H1 (cell line): ENCODE results near the gene FGFR2. TPM values are rescaled to one million over a fixed set of nuclear protein-coding genes. Genes with fewer than 3 reads are reported as not detected.

Experiments
- CTCF ChIA-PET: fragments of 300-600 bp; sonication (Branson Sonifier 250); formaldehyde crosslinking; loops from one replicate; lab custom pipeline; 2021; ENCODE audit not compliant: partially characterized antibody; lab: Charles Lee
- POLR2A ChIA-PET: fragments of 300-600 bp; sonication (Branson Sonifier 250); formaldehyde crosslinking; loops from one replicate; lab custom pipeline; 2021; ENCODE audit warnings: inconsistent platforms; ENCODE audit not compliant: partially characterized antibody; lab: Charles Lee
- DNase-seq, 2 experiments: peaks; one replicate each; pipeline versions ENCODE4 v3.0.0 to v3.0.0-alpha.2; 2010 to 2022; ENCODE audit warnings: low spot score in 2 of 2, low read depth in 1 of 2, mixed read lengths in 1 of 2
- FAIRE-seq: peaks from 2 replicates; lab custom pipeline; 2011; peaks lifted over from hg19 to GRCh38; lab: Jason Lieb, UNC
- H2AFZ ChIP-seq: 2 replicates; pipeline ENCODE4 v1.8.1; 2012; ENCODE audit warnings: low read length, inconsistent platforms
- H2AK5ac ChIP-seq: 2 replicates; pipeline ENCODE4 v1.6.1; 2013; ENCODE audit warnings: low read depth, low read length
- H2BK120ac ChIP-seq: replicated peaks from 2 replicates; pipeline ENCODE3; 2013; ENCODE audit warnings: low read depth, low read length, inconsistent platforms
- H2BK12ac ChIP-seq: 2 replicates; pipeline ENCODE4 v1.6.1; 2013; ENCODE audit warnings: low read depth, low read length
- H2BK15ac ChIP-seq: 2 replicates; pipeline ENCODE4 v1.6.1; 2013; ENCODE audit warnings: low read length
- H2BK20ac ChIP-seq: 2 replicates; pipeline ENCODE4 v1.6.1; 2013; ENCODE audit warnings: low read length
- H2BK5ac ChIP-seq: 2 replicates; pipeline ENCODE4 v1.6.1; 2013; ENCODE audit warnings: low read depth, low read length
- H3K14ac ChIP-seq: 2 replicates; pipeline ENCODE4 v1.6.1; 2013; ENCODE audit warnings: inconsistent platforms; ENCODE audit not compliant: insufficient read length
- H3K18ac ChIP-seq: 2 replicates; pipeline ENCODE4 v1.6.1; 2013; ENCODE audit warnings: low read length; ENCODE audit errors: extremely low read depth
- H3K23ac ChIP-seq: 2 replicates; pipeline ENCODE4 v1.6.1; 2013; ENCODE audit warnings: inconsistent platforms; ENCODE audit not compliant: insufficient read length
- H3K23me2 ChIP-seq: 2 replicates; pipeline ENCODE4 v1.6.1; 2013; ENCODE audit warnings: low read depth, low read length
- H3K27ac ChIP-seq: 2 replicates; pipeline ENCODE4 v1.6.1; 2011; ENCODE audit warnings: low read depth, low read length, inconsistent platforms
- H3K27me3 ChIP-seq, 4 experiments: replicated peaks in 1 of 4; 1 replicate in 1 of 4; 2 replicates in 3 of 4; pipeline versions ENCODE4 v1.6.1 to v1.8.1; 2011 to 2013; ENCODE audit warnings: low read length in 3 of 4, mild to moderate bottlenecking in 3 of 4, inconsistent platforms in 2 of 4, mixed read lengths in 2 of 4, moderate library complexity in 1 of 4; ENCODE audit not compliant: control insufficient read depth in 3 of 4, insufficient read depth in 3 of 4; ENCODE audit errors: extremely low read depth in 1 of 4
- H3K36me3 ChIP-seq, 4 experiments: 2 replicates each; pipeline versions ENCODE4 v1.6.1 to v1.8.1; 2011 to 2013; ENCODE audit warnings: mild to moderate bottlenecking in 4 of 4, low read length in 3 of 4, moderate library complexity in 2 of 4, control low read depth in 1 of 4, inconsistent platforms in 1 of 4; ENCODE audit not compliant: insufficient read depth in 4 of 4, control insufficient read depth in 2 of 4
- H3K4ac ChIP-seq: replicated peaks from 2 replicates; pipeline ENCODE3; 2013; ENCODE audit warnings: low read length, low read depth, mixed read lengths, inconsistent platforms; ENCODE audit not compliant: insufficient read length
- H3K4me1 ChIP-seq, 4 experiments: replicated peaks in 1 of 4; 1 replicate in 1 of 4; 2 replicates in 3 of 4; pipeline versions ENCODE4 v1.6.1 to v1.8.1; 2011 to 2013; ENCODE audit warnings: low read length in 3 of 4, inconsistent platforms in 2 of 4, mixed read lengths in 1 of 4; ENCODE audit not compliant: insufficient read depth in 4 of 4, control insufficient read depth in 3 of 4
- H3K4me2 ChIP-seq, 2 experiments: 2 replicates each; pipeline versions ENCODE4 v1.6.1 to v1.8.1; 2011 to 2013; ENCODE audit warnings: low read depth in 2 of 2, low read length in 2 of 2, control low read depth in 1 of 2, inconsistent platforms in 1 of 2, mild to moderate bottlenecking in 1 of 2; ENCODE audit not compliant: insufficient read depth in 1 of 2
- H3K4me3 ChIP-seq, 4 experiments: fragments of 200-600, 300-600 bp in 1 of 4; sonication (generic), shearing (Covaris generic), sonication (Bioruptor Twin) in 1 of 4; 2 replicates each; pipeline versions ENCODE4 v1.5.1 to v1.8.1; 2011 to 2016; ENCODE audit warnings: low read length in 4 of 4, low read depth in 3 of 4, control low read depth in 2 of 4, inconsistent platforms in 2 of 4, mild to moderate bottlenecking in 2 of 4, mixed read lengths in 1 of 4, moderate library complexity in 1 of 4; ENCODE audit not compliant: insufficient read depth in 2 of 4; ENCODE audit errors: extremely low read depth in 1 of 4
- H3K56ac ChIP-seq: replicated peaks from 2 replicates; pipeline ENCODE3; 2013; ENCODE audit warnings: low read depth, mild to moderate bottlenecking, mixed read lengths, low read length, inconsistent platforms; ENCODE audit not compliant: insufficient read length
- H3K79me1 ChIP-seq: 2 replicates; pipeline ENCODE4 v1.6.1; 2013; ENCODE audit warnings: low read depth, low read length, control low read depth
- H3K79me2 ChIP-seq, 2 experiments: 2 replicates each; pipeline versions ENCODE4 v1.6.1 to v1.8.1; 2012 to 2013; ENCODE audit warnings: low read length in 2 of 2, mild to moderate bottlenecking in 2 of 2, inconsistent platforms in 1 of 2; ENCODE audit not compliant: insufficient read depth in 2 of 2, control insufficient read depth in 1 of 2
- H3K9ac ChIP-seq, 4 experiments: replicated peaks in 1 of 4; 1 replicate in 1 of 4; 2 replicates in 3 of 4; pipeline versions ENCODE4 v1.6.1 to v1.8.1; 2011 to 2013; ENCODE audit warnings: low read depth in 3 of 4, low read length in 3 of 4, control low read depth in 2 of 4, mild to moderate bottlenecking in 2 of 4, moderate library complexity in 2 of 4, inconsistent platforms in 1 of 4; ENCODE audit errors: extremely low read depth in 1 of 4
- H3K9me3 ChIP-seq, 2 experiments: 2 replicates each; pipeline versions ENCODE4 v1.6.1 to v1.8.1; 2012 to 2013; ENCODE audit warnings: mild to moderate bottlenecking in 2 of 2, moderate library complexity in 2 of 2, control low read depth in 1 of 2, inconsistent platforms in 1 of 2, low read depth in 1 of 2, low read length in 1 of 2, mixed read lengths in 1 of 2; ENCODE audit not compliant: insufficient read depth in 2 of 2
- H4K20me1 ChIP-seq, 2 experiments: replicated peaks in 1 of 2; 2 replicates each; pipeline versions ENCODE3 to v1.8.1; 2011 to 2013; ENCODE audit warnings: inconsistent platforms in 2 of 2, low read length in 2 of 2, mild to moderate bottlenecking in 1 of 2; ENCODE audit not compliant: insufficient read depth in 2 of 2, control insufficient read depth in 1 of 2
- H4K5ac ChIP-seq: 2 replicates; pipeline ENCODE4 v1.6.1; 2013; ENCODE audit warnings: low read length, low read depth, mixed read lengths, inconsistent platforms; ENCODE audit not compliant: insufficient read length
- H4K8ac ChIP-seq: 2 replicates; pipeline ENCODE4 v1.8.0; 2013; ENCODE audit warnings: mild to moderate bottlenecking, moderate library complexity, low read length, inconsistent platforms; ENCODE audit not compliant: insufficient read depth; ENCODE audit errors: extremely low read depth
- H4K91ac ChIP-seq: replicated peaks from 2 replicates; pipeline ENCODE3; 2013; ENCODE audit warnings: low read length, mixed read lengths, inconsistent platforms; ENCODE audit not compliant: insufficient read length
- POLR2A ChIP-seq, 2 experiments: IDR thresholded peaks; 1 replicate in 1 of 2; 2 replicates in 1 of 2; pipeline ENCODE4 v1.6.1; 2011; ENCODE audit warnings: low read depth in 2 of 2, low read length in 2 of 2, mild to moderate bottlenecking in 2 of 2; ENCODE audit errors: control extremely low read depth in 1 of 2
- WGBS, 2 experiments: shearing (Covaris generic) in 1 of 2; methylation state at CpG; one replicate each; pipeline versions ENCODE4 v1.1.6 to v1.1.7; 2013 to 2015; ENCODE audit warnings: low lambda C conversion rate in 2 of 2, mixed read lengths in 2 of 2, inconsistent platforms in 1 of 2, low coverage in 1 of 2, missing lambda C conversion rate in 1 of 2; ENCODE audit not compliant: insufficient replicate concordance in 2 of 2, insufficient coverage in 1 of 2, insufficient read length in 1 of 2; ENCODE audit errors: extremely low coverage in 1 of 2, missing lambda C conversion rate in 1 of 2; 5-methylcytosine and 5-hydroxymethylcytosine counted together
- polyA plus RNA-seq, 7 experiments: library from polyadenylated mRNA; depleted of rRNA in 3 of 7; stranded (reverse) in 5 of 7; unstranded in 2 of 7; fragments of >200 nt in 5 of 7; fragments of 200-250 nt in 2 of 7; gene quantifications; 1 replicate in 5 of 7; 2 replicates in 1 of 7; 4 replicates in 1 of 7; pipeline versions ENCODE4 v1.2.1 to v1.2.3, GENCODE V29; 2011 to 2013; ENCODE audit warnings: missing spikeins in 2 of 7, mixed read lengths in 2 of 7
- total RNA-seq: library from RNA; stranded (reverse); fragmentation: NEBNext Ultra II Directional; extraction: Animal tissue kit (Norgen Biotek cat#: 25700); gene quantifications from 2 replicates; pipeline ENCODE4 v1.2.1, GENCODE V29; 2021

Gene FGFR2
- total and polyA plus RNA-seq, 2 of the 8 experiments (the other 6 are each of a cell fraction or from before 2014, with no cell fraction given), result 50.2 to 81.2 TPM

- H4K8ac ChIP-seq, result no peak overlapping the region
- no peak overlapping the region for H2BK5ac ChIP-seq
- CTCF ChIA-PET, result no interaction called here
- H3K14ac ChIP-seq, result no peak overlapping the region
- no peaks in the 10 kb centered on the region for H3K23me2 ChIP-seq
- no peak overlapping the region for H4K91ac ChIP-seq
- no peak for TF ChIP-seq POLR2A (IDR thresholded peaks at IDR 0.05; ENCODE audit: control extremely low read depth in 1 of 2, low read depth in 2 of 2, low read length in 2 of 2)
- TF ChIP-seq, all 59 proteins: peak for 0
- H3K9ac ChIP-seq, result no peak overlapping the region
- no peak overlapping the region for H3K23ac ChIP-seq
- H2BK12ac ChIP-seq, result no peak overlapping the region
- no peaks in the 10 kb centered on the region for H3K79me1 ChIP-seq
- 84% methylated on average over 4 of the region's 5 CpGs; no CpG with 5 or more reads in 1 of the 2 experiments for WGBS, 2 experiments
- H3K9me3 ChIP-seq, result no peaks in the 10 kb centered on the region; a peak in 2 of 4 replicates
- no peaks in the 10 kb centered on the region for H3K27me3 ChIP-seq
- no peak for FAIRE-seq
- H3K4me1 ChIP-seq, result no peaks in the 10 kb centered on the region
- H3K79me2 ChIP-seq, result no peaks in the 10 kb centered on the region
- H4K20me1 ChIP-seq, result no peaks in the 10 kb centered on the region
- POLR2A ChIA-PET, result no interaction called here
- no peak overlapping the region for H3K4ac ChIP-seq
- no peak overlapping the region for H3K18ac ChIP-seq
- no peak overlapping the region for H3K56ac ChIP-seq
- no peak overlapping the region for H2BK120ac ChIP-seq
- H2AK5ac ChIP-seq, result no peak overlapping the region
- no peak overlapping the region for H3K27ac ChIP-seq
- H3K36me3 ChIP-seq, result no peaks in the 10 kb centered on the region
- H3K4me2 ChIP-seq, result no peak overlapping the region
- H2BK15ac ChIP-seq, result no peak overlapping the region
- no peak overlapping the region for H3K4me3 ChIP-seq
- no peak overlapping the region for H2BK20ac ChIP-seq
- DNase-seq, result no peak
- H2AFZ ChIP-seq, result no peak overlapping the region
- H4K5ac ChIP-seq, result no peak overlapping the region
These were observed 34.8 kb upstream of the FGFR2 start for GRCh38 chr10:121633056-121633455.
